ENCODE measurements around the gene BDNF.

DNA sequence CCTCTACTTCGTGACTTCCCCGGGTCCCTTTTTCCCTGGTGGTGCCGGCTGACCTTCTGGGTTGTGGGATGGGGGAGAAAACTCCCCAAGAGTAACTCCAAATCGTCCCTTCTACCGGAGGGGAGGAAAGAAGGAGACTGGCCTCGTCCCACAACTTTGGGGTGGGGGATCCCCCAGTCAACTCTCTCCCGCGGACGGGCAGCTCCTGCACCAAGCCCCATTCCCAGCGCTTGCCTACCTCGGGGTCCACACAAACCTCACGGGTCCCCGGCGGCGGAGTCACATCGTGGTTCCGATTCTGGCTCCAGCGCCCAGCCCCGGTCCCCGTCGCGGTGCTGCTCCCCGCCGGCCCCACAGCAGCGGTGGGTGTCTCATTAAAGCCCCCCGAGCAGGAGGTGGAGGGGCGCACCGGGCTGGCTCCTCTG is 317 bp downstream of the BDNF start:
- TF ChIP-seq, protein P1, sequence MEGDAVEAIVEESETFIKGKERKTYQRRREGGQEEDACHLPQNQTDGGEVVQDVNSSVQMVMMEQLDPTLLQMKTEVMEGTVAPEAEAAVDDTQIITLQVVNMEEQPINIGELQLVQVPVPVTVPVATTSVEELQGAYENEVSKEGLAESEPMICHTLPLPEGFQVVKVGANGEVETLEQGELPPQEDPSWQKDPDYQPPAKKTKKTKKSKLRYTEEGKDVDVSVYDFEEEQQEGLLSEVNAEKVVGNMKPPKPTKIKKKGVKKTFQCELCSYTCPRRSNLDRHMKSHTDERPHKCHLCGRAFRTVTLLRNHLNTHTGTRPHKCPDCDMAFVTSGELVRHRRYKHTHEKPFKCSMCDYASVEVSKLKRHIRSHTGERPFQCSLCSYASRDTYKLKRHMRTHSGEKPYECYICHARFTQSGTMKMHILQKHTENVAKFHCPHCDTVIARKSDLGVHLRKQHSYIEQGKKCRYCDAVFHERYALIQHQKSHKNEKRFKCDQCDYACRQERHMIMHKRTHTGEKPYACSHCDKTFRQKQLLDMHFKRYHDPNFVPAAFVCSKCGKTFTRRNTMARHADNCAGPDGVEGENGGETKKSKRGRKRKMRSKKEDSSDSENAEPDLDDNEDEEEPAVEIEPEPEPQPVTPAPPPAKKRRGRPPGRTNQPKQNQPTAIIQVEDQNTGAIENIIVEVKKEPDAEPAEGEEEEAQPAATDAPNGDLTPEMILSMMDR (IDR thresholded peaks at IDR 0.05; ENCODE audit: poor library complexity, severe bottlenecking), result no peak
- TF ChIP-seq RAD21 (conservative IDR thresholded peaks at IDR 0.05) (no peak), MXI1 (conservative IDR thresholded peaks at IDR 0.05; ENCODE audit: poor library complexity, severe bottlenecking) (no peak), EP300 (conservative IDR thresholded peaks at IDR 0.05; ENCODE audit: poor library complexity, severe bottlenecking) (no peak), TAF1 (IDR thresholded peaks at IDR 0.05; ENCODE audit: low read depth) (no peak), POLR2AphosphoS5 (IDR thresholded peaks at IDR 0.05) (no peak)
- TF ChIP-seq, protein P2, sequence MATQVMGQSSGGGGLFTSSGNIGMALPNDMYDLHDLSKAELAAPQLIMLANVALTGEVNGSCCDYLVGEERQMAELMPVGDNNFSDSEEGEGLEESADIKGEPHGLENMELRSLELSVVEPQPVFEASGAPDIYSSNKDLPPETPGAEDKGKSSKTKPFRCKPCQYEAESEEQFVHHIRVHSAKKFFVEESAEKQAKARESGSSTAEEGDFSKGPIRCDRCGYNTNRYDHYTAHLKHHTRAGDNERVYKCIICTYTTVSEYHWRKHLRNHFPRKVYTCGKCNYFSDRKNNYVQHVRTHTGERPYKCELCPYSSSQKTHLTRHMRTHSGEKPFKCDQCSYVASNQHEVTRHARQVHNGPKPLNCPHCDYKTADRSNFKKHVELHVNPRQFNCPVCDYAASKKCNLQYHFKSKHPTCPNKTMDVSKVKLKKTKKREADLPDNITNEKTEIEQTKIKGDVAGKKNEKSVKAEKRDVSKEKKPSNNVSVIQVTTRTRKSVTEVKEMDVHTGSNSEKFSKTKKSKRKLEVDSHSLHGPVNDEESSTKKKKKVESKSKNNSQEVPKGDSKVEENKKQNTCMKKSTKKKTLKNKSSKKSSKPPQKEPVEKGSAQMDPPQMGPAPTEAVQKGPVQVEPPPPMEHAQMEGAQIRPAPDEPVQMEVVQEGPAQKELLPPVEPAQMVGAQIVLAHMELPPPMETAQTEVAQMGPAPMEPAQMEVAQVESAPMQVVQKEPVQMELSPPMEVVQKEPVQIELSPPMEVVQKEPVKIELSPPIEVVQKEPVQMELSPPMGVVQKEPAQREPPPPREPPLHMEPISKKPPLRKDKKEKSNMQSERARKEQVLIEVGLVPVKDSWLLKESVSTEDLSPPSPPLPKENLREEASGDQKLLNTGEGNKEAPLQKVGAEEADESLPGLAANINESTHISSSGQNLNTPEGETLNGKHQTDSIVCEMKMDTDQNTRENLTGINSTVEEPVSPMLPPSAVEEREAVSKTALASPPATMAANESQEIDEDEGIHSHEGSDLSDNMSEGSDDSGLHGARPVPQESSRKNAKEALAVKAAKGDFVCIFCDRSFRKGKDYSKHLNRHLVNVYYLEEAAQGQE (IDR thresholded peaks at IDR 0.05; ENCODE audit: borderline replicate concordance), result no peak

Data from neural cell (in vitro differentiated cells).